AG09319 (cell line): ENCODE measurements around the gene TUT1.

Experiments used
- DNase-seq: peaks from one replicate; pipeline ENCODE4 v3.0.0-alpha.2; 2010; ENCODE audit warnings: low read depth; ENCODE audit errors: extremely low read depth
- TF ChIP-seq, protein P1 (sequence below): IDR thresholded peaks from 2 replicates; pipeline ENCODE4 v1.5.1; 2011; ENCODE audit warnings: low read depth, mild to moderate bottlenecking, inconsistent platforms, low read length, moderate library complexity

The TUT1 gene

GRCh38 chr11:62542750-62543567 is 48.4 kb downstream of the TUT1 start:
- TF ChIP-seq, protein P1, sequence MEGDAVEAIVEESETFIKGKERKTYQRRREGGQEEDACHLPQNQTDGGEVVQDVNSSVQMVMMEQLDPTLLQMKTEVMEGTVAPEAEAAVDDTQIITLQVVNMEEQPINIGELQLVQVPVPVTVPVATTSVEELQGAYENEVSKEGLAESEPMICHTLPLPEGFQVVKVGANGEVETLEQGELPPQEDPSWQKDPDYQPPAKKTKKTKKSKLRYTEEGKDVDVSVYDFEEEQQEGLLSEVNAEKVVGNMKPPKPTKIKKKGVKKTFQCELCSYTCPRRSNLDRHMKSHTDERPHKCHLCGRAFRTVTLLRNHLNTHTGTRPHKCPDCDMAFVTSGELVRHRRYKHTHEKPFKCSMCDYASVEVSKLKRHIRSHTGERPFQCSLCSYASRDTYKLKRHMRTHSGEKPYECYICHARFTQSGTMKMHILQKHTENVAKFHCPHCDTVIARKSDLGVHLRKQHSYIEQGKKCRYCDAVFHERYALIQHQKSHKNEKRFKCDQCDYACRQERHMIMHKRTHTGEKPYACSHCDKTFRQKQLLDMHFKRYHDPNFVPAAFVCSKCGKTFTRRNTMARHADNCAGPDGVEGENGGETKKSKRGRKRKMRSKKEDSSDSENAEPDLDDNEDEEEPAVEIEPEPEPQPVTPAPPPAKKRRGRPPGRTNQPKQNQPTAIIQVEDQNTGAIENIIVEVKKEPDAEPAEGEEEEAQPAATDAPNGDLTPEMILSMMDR: peak; percentile 99
- DNase-seq: peak; percentile 67

GRCh38 chr11:62542111-62542745 is 49.1 kb downstream of the TUT1 start:
- TF ChIP-seq, protein P1: no peak
- DNase-seq: no peak

DNA sequence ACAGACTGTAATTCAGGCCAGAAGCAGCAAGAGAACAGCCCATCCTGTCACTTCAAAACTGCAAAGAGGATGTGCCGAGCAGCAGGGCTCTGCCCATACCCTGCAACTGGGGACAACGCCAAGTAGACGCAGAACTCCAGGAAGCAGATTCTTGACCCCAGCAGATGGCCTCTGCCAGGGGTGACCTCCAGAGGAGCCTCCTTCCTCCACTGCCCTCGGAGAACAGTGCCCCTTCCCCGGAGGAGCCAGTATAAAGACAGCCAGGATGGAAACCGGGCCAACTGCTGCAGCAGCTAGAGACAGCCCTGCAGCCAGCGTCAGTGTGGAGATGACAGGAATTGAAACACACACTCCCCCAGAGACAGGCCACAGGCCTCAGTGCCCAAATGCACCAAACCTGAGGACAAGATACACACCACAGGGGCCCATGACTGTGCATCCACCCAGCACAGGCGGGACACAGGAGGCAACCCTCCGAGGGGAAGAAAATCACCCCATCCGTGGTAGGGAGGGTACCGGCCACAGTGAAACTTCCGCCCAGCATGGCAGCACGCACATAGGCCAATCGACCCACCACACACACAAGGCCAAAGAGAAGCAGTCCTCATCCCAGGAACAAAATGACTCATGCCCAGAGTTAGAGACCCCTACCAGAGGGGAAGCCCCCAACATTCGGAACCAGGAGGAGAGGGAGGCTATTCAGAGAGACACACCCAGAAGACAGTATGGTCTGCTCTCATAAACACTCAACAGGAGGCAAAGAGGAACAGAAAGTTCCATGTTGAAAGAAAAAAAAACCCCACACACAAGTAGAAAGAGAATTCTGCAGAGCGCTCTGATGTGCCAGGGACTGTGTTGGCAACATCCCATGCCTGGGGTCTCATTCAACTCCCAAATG is 50.3 kb downstream of the TUT1 start:
- DNase-seq: no peak
- TF ChIP-seq, protein P1: no peak

DNA sequence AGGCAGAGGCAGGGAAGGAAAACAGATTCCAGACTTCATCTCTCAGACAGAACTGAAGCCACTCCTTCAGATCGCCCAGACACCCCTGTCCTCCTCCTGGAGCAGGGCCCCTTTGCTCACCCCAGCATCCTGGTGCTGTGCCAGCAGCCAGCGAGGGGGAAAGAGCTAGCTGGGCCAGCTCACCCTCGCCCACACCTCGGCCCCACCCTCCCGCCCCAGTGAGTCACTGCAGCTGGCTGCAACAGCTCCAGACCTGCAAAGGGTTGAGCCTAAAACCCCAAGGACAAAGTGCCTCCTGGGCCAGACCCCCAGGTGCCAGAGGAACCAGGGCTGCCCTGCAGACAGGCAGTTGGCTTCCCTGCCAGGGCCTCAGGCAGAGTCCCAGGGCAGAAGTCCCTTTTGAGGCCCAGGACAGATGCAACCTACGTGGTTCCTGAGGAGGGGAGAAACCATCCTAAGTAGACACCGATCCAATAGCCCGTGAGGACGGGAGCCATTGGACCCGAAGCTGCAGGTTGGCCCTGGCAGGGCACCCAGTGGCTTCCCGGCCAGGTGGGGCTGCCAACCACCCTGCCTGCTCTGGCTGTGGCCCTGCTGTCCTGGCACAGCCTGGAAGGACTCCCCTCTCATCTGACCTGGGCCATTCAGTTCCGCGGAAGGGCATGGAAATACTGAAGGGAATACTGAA is 51.9 kb downstream of the TUT1 start:
- TF ChIP-seq, protein P1: no peak
- DNase-seq: peak; percentile 72

- TF ChIP-seq, protein P1: no peak
- DNase-seq: no peak
Observed at GRCh38 chr11:62538470-62539237, 52.7 kb downstream of the TUT1 start.

DNA sequence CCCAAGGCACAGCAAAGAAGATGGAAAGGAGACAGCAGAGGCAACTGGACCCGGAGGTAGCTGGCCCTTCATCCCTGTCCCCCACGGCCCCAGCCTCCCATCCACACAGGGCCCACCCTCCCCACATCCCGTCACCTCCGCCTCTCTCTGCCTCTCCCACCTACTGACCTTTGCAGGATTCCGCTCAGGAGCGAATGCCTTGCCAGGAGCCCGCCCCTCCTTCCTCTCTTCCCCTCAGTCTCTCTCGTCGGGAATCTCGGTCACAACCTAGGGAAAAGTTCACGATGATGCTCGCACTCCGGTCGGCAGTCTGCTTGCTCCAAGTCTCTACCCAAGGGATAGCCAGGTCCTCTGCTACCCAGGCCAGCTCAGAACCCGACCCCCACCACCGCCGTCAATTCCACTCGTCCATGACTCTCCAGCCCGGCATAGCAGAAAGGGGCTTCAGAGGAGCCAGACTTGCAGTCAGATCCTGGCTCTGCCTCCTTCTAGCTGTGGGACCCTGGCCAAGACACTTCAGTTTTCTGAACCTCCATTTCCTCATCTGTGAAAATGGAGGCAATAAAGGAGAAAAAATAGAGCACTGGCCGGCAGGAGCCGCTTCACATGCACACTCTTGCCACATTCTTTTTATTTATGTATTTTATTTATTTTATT is 54.9 kb downstream of the TUT1 start:
- TF ChIP-seq, protein P1: no peak
- no peak for DNase-seq
